Upper lobe of left lung (tissue), 6 donors: Measurements from ENCODE around the gene CGREF1. TPM values are rescaled to one million over a fixed set of nuclear protein-coding genes. Genes with fewer than 3 reads are reported as not detected.

Source experiments
- ATAC-seq, 2 donors: fragments of 200-7000 bp; cut with Tn5 transposase; one replicate each; pipeline ENCODE4 v1.9.1; 2022; ENCODE audit warnings: mild to moderate bottlenecking in 2 of 2, moderate library complexity in 2 of 2; ENCODE audit not compliant: low FRiP score in 2 of 2
- DNase-seq, 2 donors: peaks; one replicate each; pipeline ENCODE4 v3.0.0-alpha.2; 2019 to 2020
- H3K27ac ChIP-seq, 4 donors: fragments of 200-600 bp; sonication (generic); one replicate each; pipeline ENCODE4 v1.5.1; 2016 to 2019
- H3K27me3 ChIP-seq, 4 donors: fragments of 200-600 bp; sonication (generic); one replicate each; pipeline ENCODE4 v1.5.1; 2017 to 2019
- H3K36me3 ChIP-seq, 4 donors: fragments of 200-600 bp; sonication (generic); one replicate each; pipeline ENCODE4 v1.5.1; 2016 to 2019
- H3K4me1 ChIP-seq, 4 donors: fragments of 200-600 bp; sonication (generic); one replicate each; pipeline ENCODE4 v1.5.1; 2018 to 2019
- H3K4me3 ChIP-seq, 4 donors: fragments of 200-600 bp; sonication (generic); one replicate each; pipeline ENCODE4 v1.5.1; 2017 to 2019; ENCODE audit warnings: mild to moderate bottlenecking in 2 of 4, moderate library complexity in 1 of 4
- H3K9me3 ChIP-seq, 4 donors: fragments of 200-600 bp; sonication (generic); one replicate each; pipeline ENCODE4 v1.5.1; 2018 to 2019
- CTCF ChIP-seq, 6 experiments: fragments of 450-650 bp in 4 of 6; fragments of 200-600 bp in 2 of 6; sonication (generic) in 2 of 6; IDR thresholded peaks; one replicate each; pipeline ENCODE4 v1.5.1; 2016 to 2019; ENCODE audit warnings: antibody characterized with exemption in 6 of 6
- EP300 ChIP-seq, 4 donors: sonication (generic); formaldehyde crosslinking; IDR thresholded peaks; one replicate each; pipeline ENCODE4 v1.5.1; 2017; ENCODE audit warnings: antibody characterized with exemption in 4 of 4, control low read depth in 2 of 4
- POLR2A ChIP-seq, 4 donors: fragments of 450-650 bp; IDR thresholded peaks; one replicate each; pipeline ENCODE4 v1.5.1; 2016 to 2017; ENCODE audit warnings: antibody characterized with exemption in 4 of 4, mild to moderate bottlenecking in 2 of 4
- POLR2AphosphoS5 ChIP-seq, 2 donors: sonication (generic); formaldehyde crosslinking; IDR thresholded peaks; one replicate each; pipeline ENCODE4 v1.5.1; 2017; ENCODE audit warnings: antibody characterized with exemption in 2 of 2
- WGBS, 2 donors: methylation state at CpG; one replicate each; pipeline ENCODE4 v1.1.5; 2017 to 2018; 5-methylcytosine and 5-hydroxymethylcytosine counted together
- total RNA-seq, 6 donors: library from RNA; depleted of rRNA in 4 of 6; stranded (reverse); fragments of >200 nt in 4 of 6; gene quantifications; one replicate each; pipeline versions ENCODE4 v1.1.0 to v1.2.1, GENCODE V29; 2016 to 2021
- donor health status: DM: no; HTN: no; CAD: no; lungs with moderate emphysema.
- donor health status: DM: no; HTN: yes; CAD: no; lungs with severe emphysema.

The CGREF1 gene
- total RNA-seq, 6 donors from 2014 or later = 0.79 to 1.2 (median 1.0) TPM; not detected in 3

DNA sequence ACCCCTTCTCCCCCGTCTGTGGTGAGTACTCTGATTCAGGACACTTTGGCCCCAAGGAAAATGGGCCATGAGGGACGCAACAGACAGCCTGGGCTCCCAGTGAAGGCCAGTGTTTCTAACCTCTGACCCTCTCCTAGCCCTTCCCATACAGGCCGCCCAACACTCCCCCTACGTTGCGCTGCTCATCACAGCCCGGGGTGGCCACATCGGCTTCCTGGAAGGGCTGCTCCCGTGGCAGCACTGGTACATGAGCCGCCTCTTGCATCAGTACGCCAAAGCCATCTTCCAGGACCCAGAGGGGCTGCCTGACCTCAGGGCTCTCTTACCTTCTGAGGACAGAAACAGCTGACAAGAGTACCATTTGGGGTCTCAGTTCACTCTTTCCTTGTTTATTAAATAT is 11.5 kb upstream of the CGREF1 start:
- Histone ChIP-seq H3K27me3 (no peaks in the 10 kb centered on the region), H3K4me1 (peaks cover 9 to 22% (median 13%) of the 10 kb centered on the region in 4 donors), H3K9me3 (no peaks in the 10 kb centered on the region), H3K27ac (no peak overlapping the region), H3K36me3 (peaks cover 0 to 36% (median 28%) of the 10 kb centered on the region in 4 donors), H3K4me3 (no peak overlapping the region)
- 91 to 93% methylated on average over 10 of the region's 10 CpGs for WGBS, 2 donors
- no peak for DNase-seq
- ATAC-seq = no peak
- no peak for TF ChIP-seq CTCF (IDR thresholded peaks at IDR 0.05)
- TF ChIP-seq EP300 (IDR thresholded peaks at IDR 0.05) = no peak
- TF ChIP-seq POLR2A (IDR thresholded peaks at IDR 0.05) = no peak
- no peak for TF ChIP-seq POLR2AphosphoS5 (IDR thresholded peaks at IDR 0.05)

DNA sequence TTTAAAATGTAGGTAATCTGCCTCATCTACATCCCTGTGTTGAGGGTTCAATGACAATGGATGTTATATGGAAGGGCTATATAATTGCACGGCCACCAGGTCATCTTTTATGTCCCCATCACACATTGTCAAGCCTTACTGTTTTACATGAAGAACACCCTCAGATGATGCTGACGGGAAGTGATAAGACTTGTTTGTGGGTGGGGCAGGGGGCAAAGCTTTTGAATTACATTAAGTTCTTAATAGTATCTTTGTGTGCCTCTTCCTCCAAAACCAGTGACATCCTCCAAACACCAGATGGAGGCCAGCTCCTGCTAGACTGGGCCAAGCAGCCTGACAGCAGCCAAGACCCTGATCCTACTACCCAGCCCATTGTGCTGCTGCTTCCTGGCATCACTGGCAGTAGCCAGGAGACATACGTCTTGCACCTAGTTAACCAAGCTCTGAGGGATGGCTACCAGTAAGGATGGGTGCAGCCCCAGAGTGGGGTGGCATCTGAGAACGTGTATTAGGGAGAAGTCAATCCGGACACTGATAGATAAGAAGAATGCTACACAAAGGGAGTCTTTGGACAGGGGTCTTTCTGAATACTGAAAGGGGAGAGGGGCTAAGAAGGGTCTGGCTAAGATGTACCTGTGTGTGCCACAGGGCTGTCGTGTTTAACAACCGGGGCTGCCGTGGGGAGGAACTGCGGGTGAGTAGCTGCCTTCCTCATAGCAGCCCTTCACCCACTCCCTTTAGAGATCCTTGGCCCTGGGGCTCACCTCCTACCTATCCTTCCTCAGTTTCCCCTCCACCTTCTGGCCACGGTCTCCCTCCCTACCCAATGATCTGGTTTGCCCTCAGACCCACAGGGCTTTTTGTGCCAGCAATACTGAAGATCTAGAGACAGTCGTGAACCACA is 10.0 kb upstream of the CGREF1 start:
- no peak for ATAC-seq
- Histone ChIP-seq H3K36me3 (peaks cover 0 to 36% (median 28%) of the 10 kb centered on the region in 4 donors), H3K9me3 (no peaks in the 10 kb centered on the region), H3K4me3 (no peak overlapping the region), H3K4me1 (peaks cover 9 to 23% (median 14%) of the 10 kb centered on the region in 4 donors), H3K27ac (no peak overlapping the region), H3K27me3 (no peaks in the 10 kb centered on the region)
- no peak for DNase-seq
- WGBS, 2 donors = 76 to 78% methylated on average over 11 of the region's 11 CpGs
- TF ChIP-seq EP300 (IDR thresholded peaks at IDR 0.05) = no peak
- TF ChIP-seq POLR2A (IDR thresholded peaks at IDR 0.05) = no peak
- no peak for TF ChIP-seq POLR2AphosphoS5 (IDR thresholded peaks at IDR 0.05)
- no peak for TF ChIP-seq CTCF (IDR thresholded peaks at IDR 0.05)

DNA sequence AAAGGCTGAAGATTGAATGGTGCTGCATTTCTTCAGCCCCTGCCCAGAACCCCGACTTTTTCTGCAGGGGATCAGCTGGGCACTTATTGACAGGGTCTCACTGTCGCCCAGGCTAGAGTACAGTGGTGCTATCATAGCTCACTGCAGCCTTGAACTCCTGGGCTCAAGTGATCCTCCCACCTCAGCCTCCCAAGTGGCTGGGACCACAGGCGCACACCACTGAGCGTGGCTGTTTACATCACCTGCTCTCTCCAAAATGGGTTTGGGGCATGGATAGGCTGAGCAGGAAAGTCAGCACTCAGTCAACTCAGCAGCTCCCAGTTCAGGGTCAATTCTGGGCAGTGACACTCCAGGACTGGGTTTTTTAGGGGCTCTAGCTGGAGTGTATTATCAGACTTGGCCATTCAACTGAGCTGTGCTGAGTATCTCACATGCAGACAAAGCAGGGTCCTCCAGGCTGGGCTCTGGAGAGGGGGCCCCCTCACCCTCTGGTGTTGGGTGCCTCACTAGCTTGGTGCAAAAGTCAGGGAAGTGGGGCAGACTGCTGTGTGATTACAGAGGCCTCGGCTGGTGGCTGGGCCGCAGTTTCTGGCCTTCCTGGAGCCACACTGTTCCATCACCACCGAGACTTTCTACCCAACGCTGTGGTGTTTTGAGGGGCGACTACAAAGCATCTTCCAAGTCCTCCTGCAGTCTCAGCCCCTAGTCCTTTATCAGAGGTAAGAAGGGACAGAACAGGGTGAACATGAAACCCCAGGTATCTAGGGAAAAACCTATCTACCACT is 9.1 kb upstream of the CGREF1 start:
- 89 to 97% methylated on average over 5 to 9 of the region's 9 CpGs for WGBS, 2 donors
- H3K27ac ChIP-seq = no peak overlapping the region

GRCh38 chr2:27126252-27126710 is 7.4 kb upstream of the CGREF1 start:
- Histone ChIP-seq H3K36me3 (peaks cover 0 to 20% (median 15%) of the 10 kb centered on the region in 4 donors), H3K27me3 (no peaks in the 10 kb centered on the region), H3K27ac (no peak overlapping the region), H3K4me1 (peaks cover 4 to 15% (median 9%) of the 10 kb centered on the region in 4 donors), H3K4me3 (no peak overlapping the region), H3K9me3 (no peaks in the 10 kb centered on the region)
- ATAC-seq (no peak), DNase-seq (no peak)
- TF ChIP-seq CTCF (IDR thresholded peaks at IDR 0.05) (no peak), POLR2AphosphoS5 (IDR thresholded peaks at IDR 0.05) (no peak), POLR2A (IDR thresholded peaks at IDR 0.05) (no peak), EP300 (IDR thresholded peaks at IDR 0.05) (no peak)
- 58 to 65% methylated on average over 5 of the region's 5 CpGs for WGBS, 2 donors

More for the DNA sequence above, 9.1 kb upstream of the CGREF1 start:
- TF ChIP-seq POLR2A (IDR thresholded peaks at IDR 0.05) (no peak), POLR2AphosphoS5 (IDR thresholded peaks at IDR 0.05) (no peak), CTCF (IDR thresholded peaks at IDR 0.05) (no peak)
- ATAC-seq (no peak), DNase-seq (no peak)
- Histone ChIP-seq H3K27me3 (no peaks in the 10 kb centered on the region), H3K9me3 (no peaks in the 10 kb centered on the region), H3K36me3 (peaks cover 0 to 36% (median 28%) of the 10 kb centered on the region in 4 donors), H3K4me3 (no peak overlapping the region), H3K4me1 (peaks cover 4 to 22% (median 10%) of the 10 kb centered on the region in 4 donors)
